C4-2B (cell line): ENCODE data around the gene B4GALNT3.

ENCODE experiments used
- CTCF ChIP-seq: fragments of 450-650 bp; conservative IDR thresholded peaks from 2 replicates; pipeline ENCODE4 v1.5.1; 2017; ENCODE audit warnings: mild to moderate bottlenecking
- ZFX ChIP-seq: fragments of 450-650 bp; IDR thresholded peaks from 2 replicates; pipeline ENCODE4 v1.6.1; 2017

GRCh38 chr12:554001-554285, 94.2 kb downstream of the B4GALNT3 start:
- no peak for TF ChIP-seq CTCF
- no peak for TF ChIP-seq ZFX
